ENCODE results near the gene SP140L. TPM values are rescaled to one million over a fixed set of nuclear protein-coding genes. Genes with fewer than 3 reads are reported as not detected.

The SP140L gene
- total RNA-seq (ENCODE audit: low replicate concordance): 5.4 and 7.3 TPM in 2 replicates

DNA sequence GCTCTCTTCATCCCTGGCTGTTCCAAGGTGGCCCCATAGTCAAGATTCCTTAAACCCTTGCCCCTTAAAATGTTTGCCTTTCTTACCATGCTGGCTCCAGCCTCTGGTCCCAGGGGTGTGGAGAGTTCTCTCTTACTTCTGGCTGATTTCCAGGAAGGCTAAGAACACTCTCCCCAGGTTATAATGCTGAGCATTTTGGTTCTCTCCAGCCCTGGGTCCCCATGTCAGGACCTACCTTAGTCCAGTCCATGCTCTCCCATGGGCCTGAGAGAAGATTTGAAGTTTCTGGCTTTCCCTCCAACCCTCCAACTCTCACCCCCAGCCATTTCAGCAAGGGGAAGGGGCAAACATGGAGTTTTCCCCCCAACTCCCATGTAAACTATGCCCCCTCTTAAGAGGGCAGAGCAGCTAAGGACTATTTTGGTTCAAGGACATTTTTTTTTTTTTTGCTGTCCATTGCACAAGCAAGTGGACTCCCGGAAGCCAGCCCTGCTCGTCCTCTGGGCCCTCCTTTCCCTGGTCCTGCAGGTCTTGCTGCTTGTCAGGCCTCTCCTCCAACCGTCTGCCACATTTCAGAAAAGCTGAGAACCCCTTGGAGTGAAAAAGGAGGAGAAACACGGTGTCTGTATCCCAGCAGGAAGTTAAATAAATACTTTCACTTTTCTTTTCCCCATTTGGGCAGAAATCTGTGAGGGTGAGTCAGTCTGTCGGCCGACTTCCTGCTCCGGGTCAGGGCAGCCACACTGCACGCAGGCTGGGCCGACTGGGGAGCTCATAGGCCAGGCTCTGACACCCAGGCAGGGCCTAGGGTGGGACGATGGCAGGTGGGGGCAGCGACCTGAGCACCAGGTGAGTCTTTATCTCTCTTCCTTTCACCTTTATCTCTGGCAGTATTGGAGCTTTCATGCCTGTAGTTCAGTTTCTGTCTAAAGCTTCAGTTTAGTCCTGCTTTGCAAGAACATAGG is at the start of gene SP140L:
SP140L (plus strand) TSS at position 741 of the 965 bp plus-strand sequence; CDS start at position 818, 77 bp downstream.

GRCh38 chr2:230416061-230416721 is 89.2 kb downstream of the SP140L start, which contains the start of gene SP100:
SP100 (plus strand) TSS chr2:230416201; CDS start chr2:230416297, 96 bp downstream.

Other genes starting within 250 kb of the SP140L start
- gene SP110, start 107.2 kb upstream of the SP140L start, total RNA-seq (ENCODE audit: low replicate concordance): 6.6 and 6.7 TPM in 2 replicates
- 0.53 TPM in 1 of 2 replicates, not detected in the other for gene SP140, start 101.5 kb upstream of the SP140L start, total RNA-seq (ENCODE audit: low replicate concordance)
- gene SP100, start 89.0 kb downstream of the SP140L start, total RNA-seq (ENCODE audit: low replicate concordance): 68.8 and 153 TPM in 2 replicates